H9 (cell line): ENCODE data around the gene TRABD2B. TPM values are rescaled to one million over a fixed set of nuclear protein-coding genes. Genes with fewer than 3 reads are reported as not detected.

Experiments used
- DNase-seq: peaks from one replicate; pipeline ENCODE4 v3.0.0-alpha.2; 2017
- H2AFZ ChIP-seq: one replicate; pipeline ENCODE4 v1.6.1; 2013; ENCODE audit warnings: mild to moderate bottlenecking, low read length, control low read depth, moderate library complexity
- H2AK5ac ChIP-seq: 2 replicates; pipeline ENCODE4 v1.6.1; 2013; ENCODE audit warnings: low read length, control low read depth, mixed read lengths; ENCODE audit not compliant: insufficient read length
- H2BK120ac ChIP-seq: one replicate; pipeline ENCODE4 v1.6.1; 2013; ENCODE audit warnings: low read depth, mild to moderate bottlenecking, low read length, control low read depth, inconsistent platforms; ENCODE audit not compliant: poor library complexity, severe bottlenecking
- H2BK12ac ChIP-seq: 2 replicates; pipeline ENCODE4 v1.6.1; 2013; ENCODE audit warnings: low read length, control low read depth, mixed read lengths, low read depth; ENCODE audit not compliant: insufficient read length
- H2BK15ac ChIP-seq: 2 replicates; pipeline ENCODE4 v1.6.1; 2013; ENCODE audit warnings: low read depth, low read length, control low read depth
- H2BK20ac ChIP-seq: one replicate; pipeline ENCODE4 v1.6.1; 2013; ENCODE audit warnings: low read depth, mild to moderate bottlenecking, low read length, control low read depth, inconsistent platforms; ENCODE audit not compliant: poor library complexity, severe bottlenecking
- H2BK5ac ChIP-seq: 2 replicates; pipeline ENCODE4 v1.6.1; 2013; ENCODE audit warnings: low read length, control low read depth, mixed read lengths; ENCODE audit not compliant: insufficient read length
- H3K14ac ChIP-seq: 2 replicates; pipeline ENCODE4 v1.6.1; 2013; ENCODE audit warnings: low read length, control low read depth; ENCODE audit not compliant: insufficient read depth
- H3K18ac ChIP-seq: 2 replicates; pipeline ENCODE4 v1.6.1; 2013; ENCODE audit warnings: low read depth, mild to moderate bottlenecking, mixed read lengths, low read length, control low read depth; ENCODE audit not compliant: insufficient read length
- H3K23ac ChIP-seq: 2 replicates; pipeline ENCODE4 v1.6.1; 2013; ENCODE audit warnings: low read length, control low read depth, mixed read lengths, low read depth; ENCODE audit not compliant: insufficient read length
- H3K23me2 ChIP-seq: 2 replicates; pipeline ENCODE4 v1.6.1; 2013; ENCODE audit warnings: low read depth, mild to moderate bottlenecking, mixed read lengths, low read length, control low read depth; ENCODE audit not compliant: insufficient read length, poor library complexity, severe bottlenecking
- H3K27ac ChIP-seq: 2 replicates; pipeline ENCODE4 v1.5.1; 2013; ENCODE audit warnings: low read length, control low read depth, mixed read lengths, low read depth; ENCODE audit not compliant: insufficient read length
- H3K27me3 ChIP-seq: 2 replicates; pipeline ENCODE4 v1.6.1; 2013; ENCODE audit warnings: low read length, control low read depth, inconsistent platforms; ENCODE audit not compliant: insufficient read depth
- H3K4ac ChIP-seq: 2 replicates; pipeline ENCODE4 v1.6.1; 2013; ENCODE audit warnings: low read depth, mild to moderate bottlenecking, control low read depth, inconsistent platforms, low read length, moderate library complexity
- H3K4me1 ChIP-seq: 2 replicates; pipeline ENCODE4 v1.6.1; 2013; ENCODE audit warnings: low read length, control low read depth, inconsistent platforms; ENCODE audit not compliant: insufficient read depth
- H3K4me2 ChIP-seq: 2 replicates; pipeline ENCODE4 v1.6.1; 2013; ENCODE audit warnings: low read length, control low read depth, mixed read lengths; ENCODE audit not compliant: insufficient read length, insufficient read depth
- H3K56ac ChIP-seq: 2 replicates; pipeline ENCODE4 v1.6.1; 2013; ENCODE audit warnings: low read depth, mild to moderate bottlenecking, mixed read lengths, low read length, control low read depth; ENCODE audit not compliant: insufficient read length
- H3K79me1 ChIP-seq: 2 replicates; pipeline ENCODE4 v1.6.1; 2013; ENCODE audit warnings: low read depth, mild to moderate bottlenecking, moderate library complexity, low read length, control low read depth, inconsistent platforms; ENCODE audit not compliant: insufficient read depth, poor library complexity, severe bottlenecking
- H3K79me2 ChIP-seq: 2 replicates; pipeline ENCODE4 v1.6.1; 2013; ENCODE audit warnings: low read length, control low read depth, inconsistent platforms; ENCODE audit not compliant: insufficient read depth
- H3K9ac ChIP-seq: 2 replicates; pipeline ENCODE4 v1.6.1; 2013; ENCODE audit warnings: low read length, control low read depth, mixed read lengths; ENCODE audit not compliant: insufficient read length; ENCODE audit errors: extremely low read depth
- H3K9me3 ChIP-seq: one replicate; pipeline ENCODE4 v1.6.1; 2013; ENCODE audit warnings: low read depth, low read length, inconsistent platforms; ENCODE audit not compliant: control insufficient read depth
- H3T11ph ChIP-seq: one replicate; pipeline ENCODE4 v1.6.1; 2013; ENCODE audit warnings: mild to moderate bottlenecking, low read length, control low read depth, inconsistent platforms
- H4K20me1 ChIP-seq: one replicate; pipeline ENCODE4 v1.6.1; 2013; ENCODE audit not compliant: control insufficient read depth, insufficient read length, insufficient read depth
- H4K5ac ChIP-seq: 2 replicates; pipeline ENCODE4 v1.6.1; 2013; ENCODE audit warnings: low read depth, mild to moderate bottlenecking, mixed read lengths, low read length, control low read depth; ENCODE audit not compliant: insufficient read length
- H4K8ac ChIP-seq: replicated peaks from 2 replicates; pipeline ENCODE4 v1.6.1; 2013; ENCODE audit warnings: low read length, control low read depth, mixed read lengths, low read depth; ENCODE audit not compliant: insufficient read length
- H4K91ac ChIP-seq: 2 replicates; pipeline ENCODE4 v1.6.1; 2013; ENCODE audit warnings: low read depth, mild to moderate bottlenecking, moderate library complexity, mixed read lengths, low read length, control low read depth; ENCODE audit not compliant: insufficient read length
- H3K27ac Mint-ChIP-seq, 3 experiments: 2 replicates in 2 of 3; 3 replicates in 1 of 3; pipeline ENCODE4 v1.8.0; 2020 to 2021; ENCODE audit warnings: mixed read lengths in 3 of 3, mild to moderate bottlenecking in 1 of 3, moderate library complexity in 1 of 3
- H3K27me3 Mint-ChIP-seq: 2 replicates; pipeline ENCODE4 v1.8.0; 2021; ENCODE audit warnings: low read depth, mild to moderate bottlenecking, moderate library complexity, mixed read lengths
- H3K36me3 Mint-ChIP-seq, 3 experiments: 2 replicates in 2 of 3; 3 replicates in 1 of 3; pipeline ENCODE4 v1.8.0; 2020 to 2021; ENCODE audit warnings: low read depth in 3 of 3, mixed read lengths in 3 of 3; ENCODE audit not compliant: insufficient read depth in 1 of 3
- H3K4me1 Mint-ChIP-seq, 2 experiments: 2 replicates each; pipeline ENCODE4 v1.8.0; 2020; ENCODE audit warnings: mixed read lengths in 2 of 2
- H3K4me3 Mint-ChIP-seq, 2 experiments: 2 replicates in 1 of 2; 3 replicates in 1 of 2; pipeline ENCODE4 v1.8.0; 2020 to 2021; ENCODE audit warnings: mild to moderate bottlenecking in 2 of 2, mixed read lengths in 2 of 2, moderate library complexity in 1 of 2
- H3K9me3 Mint-ChIP-seq, 2 experiments: 2 replicates in 1 of 2; 3 replicates in 1 of 2; pipeline ENCODE4 v1.8.0; 2020; ENCODE audit warnings: mild to moderate bottlenecking in 2 of 2, mixed read lengths in 2 of 2, moderate library complexity in 1 of 2
- CTCF ChIP-seq: fragments of 200-600 bp; sonication (generic); conservative IDR thresholded peaks from 3 replicates; pipeline ENCODE4 v1.8.0; 2021; ENCODE audit warnings: antibody characterized with exemption, mild to moderate bottlenecking
- WGBS: extraction: QIAGEN DNeasy Blood & Tissue Kit; methylation state at CpG from one replicate; pipeline ENCODE4 v1.1.7; 2013; ENCODE audit warnings: missing lambda C conversion rate, low lambda C conversion rate, mixed read lengths; ENCODE audit not compliant: insufficient read length; ENCODE audit errors: extremely low coverage; 5-methylcytosine and 5-hydroxymethylcytosine counted together
- total RNA-seq: library from RNA; stranded (reverse); gene quantifications from 2 replicates; pipeline ENCODE4 v1.2.1, GENCODE V29; 2021

TRABD2B gene
- total RNA-seq, 1 experiment from 2014 or later, result 2.3 TPM

- no peak overlapping the region for H2BK20ac ChIP-seq
- no peak overlapping the region for H3K14ac ChIP-seq
- H2BK12ac ChIP-seq, result no peak overlapping the region
- H2BK15ac ChIP-seq, result no peak overlapping the region
- no peak overlapping the region for H3K4me2 ChIP-seq
- H3K27me3 ChIP-seq, result no peaks in the 10 kb centered on the region
- H3K4me1 Mint-ChIP-seq, result peaks cover under 1% of the 10 kb centered on the region in 2 experiments; a peak in 2 of 4 replicates
- no peak overlapping the region for H4K5ac ChIP-seq
- H3K4me3 Mint-ChIP-seq, result no peak overlapping the region
- no peak overlapping the region for H3T11ph ChIP-seq
- H2BK120ac ChIP-seq, result no peak overlapping the region
- no peak overlapping the region for H3K18ac ChIP-seq
- H2BK5ac ChIP-seq, result no peak overlapping the region
- H3K36me3 Mint-ChIP-seq, result peaks cover 0 to 4% (median 3%) of the 10 kb centered on the region in 3 experiments; a peak in 2 of 7 replicates
- no peak overlapping the region for H3K56ac ChIP-seq
- no peaks in the 10 kb centered on the region for H3K9me3 ChIP-seq
- H3K4me1 ChIP-seq, result no peaks in the 10 kb centered on the region
- no peak overlapping the region for H3K9ac ChIP-seq
- H3K4ac ChIP-seq, result no peak overlapping the region
- no peaks in the 10 kb centered on the region; the same call in 1 of the 2 replicates for H3K27me3 Mint-ChIP-seq
- H3K79me1 ChIP-seq, result no peaks in the 10 kb centered on the region
- no peaks in the 10 kb centered on the region for H3K23me2 ChIP-seq
- TF ChIP-seq CTCF, result no peak
- no peaks in the 10 kb centered on the region for H4K20me1 ChIP-seq
- H3K79me2 ChIP-seq, result no peaks in the 10 kb centered on the region
- no peak overlapping the region for H4K8ac ChIP-seq
- H2AFZ ChIP-seq, result no peak overlapping the region
- H3K23ac ChIP-seq, result no peak overlapping the region
- DNase-seq, result no peak
- no peak overlapping the region for H3K27ac ChIP-seq
- no peak overlapping the region for H2AK5ac ChIP-seq
- H4K91ac ChIP-seq, result no peak overlapping the region
- no CpG with 5 or more reads among the region's 13 CpGs for WGBS
- no peaks in the 10 kb centered on the region for H3K9me3 Mint-ChIP-seq
- no peak overlapping the region; a peak in 1 of 7 replicates for H3K27ac Mint-ChIP-seq
These were observed 193.2 kb downstream of the TRABD2B start for GRCh38 chr1:47803815-47804501.
